ENCODE measurements around the gene EML1.

- TF ChIP-seq CTBP1 (IDR thresholded peaks at IDR 0.05; ENCODE audit: borderline replicate concordance) = no peak
- TF ChIP-seq LEF1 (IDR thresholded peaks at IDR 0.05; ENCODE audit: borderline replicate concordance) = no peak
- TF ChIP-seq ELF4 (IDR thresholded peaks at IDR 0.05) = no peak
- no peak for TF ChIP-seq SP1 (IDR thresholded peaks at IDR 0.05)
- no peak for TF ChIP-seq L3MBTL2 (conservative IDR thresholded peaks at IDR 0.05)
- no peak for TF ChIP-seq BHLHE40 (IDR thresholded peaks at IDR 0.05; ENCODE audit: borderline replicate concordance)
- no peak for TF ChIP-seq PKNOX1 (IDR thresholded peaks at IDR 0.05)
- no peak for TF ChIP-seq FOXA1 (IDR thresholded peaks at IDR 0.05)
- TF ChIP-seq ARNT (IDR thresholded peaks at IDR 0.05) = no peak
Observed at GRCh38 chr14:99879401-99880295, 86.4 kb downstream of the EML1 start.

Measured in HEK293T (cell line).